Activated CD4-positive, alpha-beta T cell treated with anti-CD3 and anti-CD28 coated beads for 1 hour (primary cell): ENCODE measurements around the gene NNT.
"Not testable (repeated sequence)": the region's sequence is repeated elsewhere in the genome, so short reads cannot be mapped to it uniquely, and the experiment has no call there.

ENCODE experiments used
- DNase-seq: peaks from one replicate; pipeline ENCODE4 v3.0.0-alpha.2; 2020

The NNT gene

DNA sequence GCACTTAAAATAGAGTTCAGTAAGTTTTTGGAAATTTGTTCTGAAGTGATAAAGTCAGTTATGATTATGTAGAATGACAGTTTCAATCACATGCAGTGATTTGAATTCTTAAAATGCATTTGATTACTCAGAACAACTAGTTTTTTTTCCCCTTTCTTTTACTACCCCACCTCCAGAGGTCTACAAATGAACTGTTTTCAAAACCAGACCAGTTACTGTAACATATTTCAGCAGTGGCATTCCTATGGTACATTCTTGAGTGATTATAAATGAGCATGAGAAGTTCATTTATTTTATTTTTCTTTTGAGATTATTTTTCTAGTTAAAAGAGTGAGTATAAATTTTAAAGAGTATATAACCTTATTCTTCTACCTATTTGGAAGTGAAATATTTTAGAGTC is 71.6 kb downstream of the NNT start:
- DNase-seq: no peak

DNA sequence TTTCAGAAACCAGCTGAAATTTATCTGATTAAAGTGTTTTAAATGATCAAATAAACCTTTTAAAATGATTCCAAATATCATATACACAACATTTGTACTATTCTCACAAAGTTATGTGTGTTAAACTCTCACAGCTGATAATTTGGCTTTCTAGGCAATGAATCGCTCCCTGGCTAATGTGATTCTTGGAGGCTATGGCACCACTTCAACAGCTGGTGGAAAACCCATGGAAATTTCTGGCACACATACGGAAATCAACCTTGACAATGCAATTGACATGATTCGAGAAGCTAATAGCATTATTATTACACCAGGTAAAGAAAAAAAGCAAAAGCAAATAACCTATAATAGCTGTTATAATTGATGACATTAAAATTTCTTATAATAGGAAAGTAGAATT is 72.4 kb downstream of the NNT start:
- no peak for DNase-seq

- no peak for DNase-seq
Observed at GRCh38 chr5:43676083-43676840, 73.3 kb downstream of the NNT start.

GRCh38 chr5:43677253-43677652 is 74.3 kb downstream of the NNT start:
- DNase-seq: no peak

DNA sequence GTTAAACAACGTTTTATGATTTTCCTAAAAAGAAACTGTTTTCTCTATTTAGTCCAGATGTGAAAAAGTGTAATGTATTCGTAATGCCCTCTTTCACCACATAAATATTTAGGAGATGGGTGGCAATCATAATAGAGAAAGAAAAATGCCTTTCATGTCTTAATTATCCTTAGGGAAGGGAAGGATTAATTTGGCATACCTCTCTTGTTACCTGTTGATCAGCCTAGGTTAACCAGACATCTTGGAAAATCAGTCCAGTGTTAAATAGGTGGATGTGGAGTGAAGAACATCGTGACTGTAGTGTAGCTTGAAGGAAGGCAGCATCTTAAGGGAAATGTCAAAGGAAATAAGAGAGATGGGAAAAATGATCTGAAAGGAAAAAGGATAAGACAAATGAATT is 76.2 kb downstream of the NNT start:
- DNase-seq: no peak

- no peak for DNase-seq
Observed at GRCh38 chr5:43680286-43680685, 77.3 kb downstream of the NNT start.

DNA sequence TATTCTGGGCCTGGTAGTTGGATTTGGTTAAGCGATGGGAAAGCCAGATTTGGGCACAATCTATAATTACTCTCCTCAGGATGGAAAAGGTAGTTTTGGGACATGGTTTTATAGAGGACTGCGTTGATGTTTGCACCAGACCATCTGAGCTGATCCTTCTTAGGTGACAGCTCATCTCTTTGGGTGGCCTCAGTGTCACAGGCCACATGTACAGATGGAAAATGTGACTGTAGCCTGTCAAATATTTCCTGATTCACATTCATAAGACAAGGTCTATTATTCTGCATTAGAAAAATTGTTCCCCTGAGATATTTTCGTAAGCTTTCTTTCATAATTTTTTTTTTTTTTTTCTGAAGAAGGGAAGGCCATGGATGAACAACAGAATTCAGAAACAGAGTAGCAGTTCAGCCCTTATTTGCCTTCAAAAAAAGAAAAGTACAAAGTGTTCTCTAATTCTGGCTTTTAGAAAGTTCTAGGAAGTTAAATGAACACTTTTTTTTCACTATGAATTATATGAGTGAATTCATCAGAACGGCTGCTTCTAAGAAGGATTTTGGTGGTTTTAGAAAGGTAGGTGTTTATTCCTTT is 81.0 kb downstream of the NNT start:
- no peak for DNase-seq

DNA sequence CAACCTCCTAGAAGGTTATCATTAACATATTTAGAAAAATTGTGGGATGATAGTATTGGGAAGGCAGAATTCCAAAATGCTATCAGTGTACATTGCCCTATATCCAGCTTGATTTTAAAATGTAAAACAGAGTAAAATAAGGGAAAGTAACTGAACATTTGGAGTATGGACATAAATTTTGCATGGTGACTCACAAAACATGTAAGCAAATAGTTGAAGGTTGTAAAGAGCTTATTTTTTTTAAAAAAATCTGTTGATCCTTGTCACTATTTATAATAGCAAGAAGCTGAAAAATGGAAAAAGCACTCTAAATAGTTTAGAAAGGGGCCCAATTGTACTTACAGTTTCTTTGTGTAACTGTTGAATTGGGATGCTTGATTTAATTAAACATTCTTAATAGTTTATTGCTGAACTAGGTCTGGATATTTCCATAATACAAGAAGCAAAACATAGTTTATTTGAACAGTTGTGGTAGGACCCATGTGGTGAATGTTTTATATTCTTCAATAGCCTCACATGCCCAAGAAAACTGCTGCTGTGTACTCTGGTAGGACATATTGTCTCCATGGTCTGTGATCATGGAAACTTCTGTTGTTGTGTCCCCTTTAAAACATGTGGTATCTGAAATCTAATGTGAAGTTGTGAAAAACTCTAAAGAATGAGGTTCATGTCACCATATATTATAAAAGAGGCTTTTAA is 82.4 kb downstream of the NNT start:
- DNase-seq: no peak

DNA sequence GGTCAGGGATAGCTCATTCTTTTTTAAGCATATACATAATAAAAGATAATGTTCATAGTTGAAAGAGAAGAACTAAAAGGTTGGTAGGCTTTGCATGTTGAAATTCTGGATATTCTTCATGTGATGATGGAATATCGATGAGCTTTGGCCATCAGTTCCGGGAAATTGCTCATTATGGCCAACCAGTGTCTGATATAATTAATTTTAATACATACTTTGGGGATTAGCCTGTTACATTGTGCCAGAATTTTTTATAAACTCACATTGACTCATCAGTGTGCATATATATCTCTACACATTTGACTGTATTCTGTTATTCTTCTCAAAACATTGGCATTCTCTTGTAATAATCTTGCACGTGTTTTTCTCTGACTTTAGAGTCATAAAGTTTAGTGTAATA is 84.3 kb downstream of the NNT start:
- DNase-seq: no peak

- no peak for DNase-seq
Observed at GRCh38 chr5:43691275-43691674, 88.3 kb downstream of the NNT start.

GRCh38 chr5:43691893-43692292 is 88.9 kb downstream of the NNT start:
- DNase-seq: no peak

- no peak for DNase-seq
Observed at GRCh38 chr5:43693411-43693810, 90.4 kb downstream of the NNT start.

GRCh38 chr5:43694027-43694426 is 91.0 kb downstream of the NNT start:
- DNase-seq: no peak

DNA sequence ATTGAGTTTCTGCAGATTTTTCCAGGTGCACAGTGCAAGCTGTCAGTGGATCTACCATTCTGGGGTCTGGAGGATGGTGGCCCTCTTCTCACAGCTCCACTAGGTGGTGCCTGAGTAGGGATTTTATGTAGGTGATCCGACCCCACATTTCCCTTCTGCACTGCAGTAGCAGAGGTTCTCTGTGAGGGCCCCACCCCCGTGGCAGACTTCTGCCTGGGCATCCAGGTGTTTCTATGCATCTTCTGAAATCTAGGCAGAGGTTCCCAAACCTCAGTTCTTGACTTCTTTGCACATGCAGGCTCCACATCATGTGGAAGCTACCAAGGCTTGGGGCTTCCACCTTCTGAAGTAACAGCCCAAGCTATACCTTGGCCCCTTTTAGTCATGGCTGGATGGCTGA is 93.5 kb downstream of the NNT start:
- not testable (repeated sequence) for DNase-seq

GRCh38 chr5:43699910-43700309 is 96.9 kb downstream of the NNT start:
- DNase-seq: no peak

DNA sequence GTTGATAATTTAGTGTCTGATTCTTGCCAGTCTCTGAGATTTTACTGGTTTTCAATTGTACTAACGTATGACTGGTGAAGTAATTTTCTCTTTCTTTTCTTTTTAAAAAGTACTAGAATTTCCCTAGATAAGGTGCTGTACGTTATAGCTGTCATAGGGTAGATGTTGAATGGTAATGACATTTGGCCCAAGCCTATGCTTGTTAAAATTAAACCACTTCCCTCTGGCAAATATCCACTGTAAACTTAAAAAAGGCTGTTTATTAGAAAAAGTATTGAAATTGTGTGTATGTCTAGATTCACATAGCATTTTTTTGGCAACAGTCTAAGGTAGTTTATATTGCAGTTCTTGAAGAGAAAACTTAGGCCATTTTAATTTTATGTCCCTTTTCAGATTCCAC is 97.6 kb downstream of the NNT start:
- no peak for DNase-seq

DNA sequence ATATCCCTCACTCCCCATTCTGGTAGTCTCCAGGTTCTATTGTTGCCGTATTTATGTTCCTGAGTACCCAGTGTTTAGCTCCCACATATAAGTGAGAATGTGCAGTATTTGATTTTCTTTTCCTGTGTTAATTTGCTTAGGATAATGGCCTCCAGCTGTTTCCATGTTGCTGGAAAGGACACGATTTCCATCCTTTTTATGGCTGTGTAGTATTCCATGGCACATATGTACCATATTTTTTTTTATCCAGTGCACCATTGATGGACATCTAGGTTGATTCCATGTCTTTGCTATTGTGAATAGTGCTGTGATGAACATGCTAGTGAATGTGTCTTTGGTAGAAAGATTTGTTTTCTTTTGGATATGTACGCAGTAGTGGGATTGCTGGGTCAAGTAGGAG is 98.2 kb downstream of the NNT start:
- no peak for DNase-seq

- DNase-seq: no peak
Observed at GRCh38 chr5:43702293-43702692, 99.3 kb downstream of the NNT start.

- DNase-seq: no peak
Observed at GRCh38 chr5:43702815-43703214, 99.8 kb downstream of the NNT start.

DNA sequence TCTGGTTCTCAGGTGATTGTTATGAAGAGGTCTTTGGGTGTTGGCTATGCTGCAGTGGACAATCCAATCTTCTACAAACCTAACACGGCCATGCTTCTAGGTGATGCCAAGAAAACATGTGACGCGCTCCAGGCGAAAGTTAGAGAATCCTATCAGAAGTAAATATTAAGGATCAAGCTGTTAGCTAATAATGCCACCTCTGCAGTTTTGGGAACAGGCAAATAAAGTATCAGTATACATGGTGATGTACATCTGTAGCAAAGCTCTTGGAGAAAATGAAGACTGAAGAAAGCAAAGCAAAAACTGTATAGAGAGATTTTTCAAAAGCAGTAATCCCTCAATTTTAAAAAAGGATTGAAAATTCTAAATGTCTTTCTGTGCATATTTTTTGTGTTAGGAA is 101.3 kb downstream of the NNT start:
- DNase-seq: no peak

DNA sequence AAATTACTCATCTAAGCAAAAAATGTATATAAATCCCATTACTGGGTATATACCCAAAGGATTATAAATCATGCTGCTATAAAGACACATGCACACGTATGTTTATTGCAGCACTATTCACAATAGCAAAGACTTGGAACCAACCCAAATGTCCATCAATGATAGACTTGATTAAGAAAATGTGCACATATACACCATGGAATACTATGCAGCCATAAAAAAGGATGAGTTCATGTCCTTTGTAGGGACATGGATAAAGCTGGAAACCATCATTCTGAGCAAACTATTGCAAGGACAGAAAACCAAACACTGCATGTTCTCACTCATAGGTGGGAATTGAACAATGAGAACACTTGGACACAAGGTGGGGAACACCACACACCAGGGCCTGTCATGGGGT is 103.6 kb downstream of the NNT start:
- DNase-seq: not testable (repeated sequence)

- no peak for DNase-seq
Observed at GRCh38 chr5:43711496-43711895, 108.5 kb downstream of the NNT start.

DNA sequence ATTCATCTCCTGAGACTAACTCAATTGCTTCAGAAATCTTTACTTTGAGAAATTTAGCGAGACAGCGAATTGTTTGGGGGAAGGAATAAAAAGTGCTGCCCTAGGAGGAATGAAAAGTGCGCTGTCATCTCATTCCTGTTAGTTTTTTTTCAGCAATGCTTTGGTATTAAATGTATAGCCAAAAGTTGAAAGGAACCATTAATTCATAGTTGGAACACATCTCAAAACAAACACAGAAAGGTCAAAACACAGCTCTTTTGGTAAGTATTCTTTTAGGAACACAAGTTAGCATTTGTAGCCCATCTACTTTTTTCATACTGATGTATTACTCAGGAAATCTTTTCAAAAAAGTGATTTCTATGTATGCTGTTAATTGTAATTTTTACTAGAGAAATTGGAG is 109.1 kb downstream of the NNT start:
- no peak for DNase-seq

DNA sequence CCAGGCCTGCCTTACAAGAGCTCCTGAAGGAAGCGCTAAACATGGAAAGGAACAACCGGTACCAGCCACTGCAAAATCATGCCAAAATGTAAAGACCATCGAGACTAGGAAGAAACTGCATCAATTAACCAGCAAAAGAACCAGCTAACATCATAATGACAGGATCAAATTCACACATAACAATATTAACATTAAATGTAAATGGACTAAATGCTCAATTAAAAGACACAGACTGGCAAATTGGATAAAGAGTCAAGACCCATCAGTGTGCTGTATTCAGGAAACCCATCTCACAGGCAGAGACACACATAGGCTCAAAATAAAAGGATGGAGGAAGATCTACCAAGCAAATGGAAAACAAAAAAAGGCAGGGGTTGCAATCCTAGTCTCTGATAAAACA is 116.8 kb downstream of the NNT start:
- DNase-seq: not testable (repeated sequence)
